GM19468 (cell line): ENCODE results near the gene TRMT112.

Experiments used
- ATAC-seq: cut with Tn5 transposase; IDR thresholded peaks from one replicate; pipeline ENCODE4 v1.9.1; 2021; ENCODE audit warnings: mild to moderate bottlenecking, moderate library complexity, moderate number of reproducible peaks; ENCODE audit not compliant: unreplicated experiment; ENCODE audit errors: extremely low read depth

TRMT112 gene

DNA sequence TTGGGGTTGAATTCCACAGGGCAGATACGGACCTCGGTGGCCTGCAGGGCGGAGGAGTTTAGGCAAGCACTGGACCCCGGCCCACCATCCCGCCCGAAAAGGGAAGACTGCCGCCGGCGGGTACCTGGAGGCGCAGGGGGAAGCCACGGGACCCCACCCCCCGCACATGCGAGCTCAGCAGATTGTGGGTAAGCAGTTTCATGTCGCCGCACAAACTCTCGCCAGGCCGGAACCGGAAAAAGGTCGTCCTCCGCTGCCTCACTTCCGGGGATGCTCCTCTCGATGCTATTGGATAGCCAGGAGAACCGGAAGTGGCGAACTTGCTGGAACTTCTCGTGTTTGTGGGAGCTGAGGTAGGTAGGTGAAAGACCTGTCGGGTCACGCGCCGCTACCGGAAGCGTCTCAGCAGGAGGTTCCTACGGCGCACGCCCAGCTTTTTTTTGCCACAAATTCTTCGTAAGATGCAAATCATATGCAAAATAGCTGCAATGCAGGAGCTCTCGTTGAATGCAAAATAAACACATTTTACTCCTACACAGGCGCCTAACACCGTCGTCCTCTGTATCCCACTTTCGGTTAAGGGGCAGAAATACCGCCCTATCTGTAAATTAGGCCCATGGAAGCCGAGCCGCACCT lies at the start of gene TRMT112:
Gene TRMT112 (minus strand): TSS at position 235 of the 636 bp plus-strand sequence. CDS start 33 bp downstream, at position 202.
- peak; percentile 29 for ATAC-seq

DNA sequence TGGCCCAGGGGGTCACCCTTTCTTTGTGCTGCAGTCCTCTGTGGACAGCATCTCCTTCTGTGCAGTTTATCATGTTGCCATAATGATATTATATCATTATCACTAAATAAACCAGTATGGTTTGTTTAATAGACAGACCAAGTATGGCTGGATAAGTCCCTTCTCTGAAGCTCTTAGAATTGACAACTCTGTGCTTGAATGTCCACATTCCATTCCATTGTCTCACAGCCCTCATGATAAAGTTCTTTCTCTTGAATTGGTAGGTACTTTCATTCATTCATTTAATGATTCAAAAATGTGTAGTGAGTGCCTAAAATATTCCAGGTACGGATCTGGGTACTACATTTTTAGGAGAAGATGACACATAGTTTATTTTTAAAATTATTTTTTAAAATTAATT lies 49.4 kb upstream of the TRMT112 start:
- no peak for ATAC-seq

- ATAC-seq, result no peak
These were observed 47.6 kb upstream of the TRMT112 start for GRCh38 chr11:64364911-64365310.

DNA sequence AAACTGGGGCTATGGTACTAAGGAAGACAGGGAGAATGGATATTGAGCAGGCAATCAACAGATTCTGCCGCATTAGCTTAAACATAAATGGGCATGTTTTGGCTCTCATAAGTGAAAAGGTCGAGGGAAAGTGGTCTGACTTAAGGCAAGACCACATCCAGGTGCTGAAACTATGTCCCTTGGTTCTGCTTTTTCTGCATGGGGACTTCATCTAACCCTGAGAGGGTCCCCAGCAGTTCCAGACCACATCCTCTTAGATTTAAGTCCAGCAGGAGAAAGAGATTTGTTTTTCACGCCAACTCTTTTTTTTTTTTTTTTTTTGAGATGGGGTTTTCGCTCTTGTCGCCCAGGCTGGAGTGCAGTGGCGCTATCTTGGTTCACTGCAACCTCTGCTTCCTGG lies 47.1 kb upstream of the TRMT112 start:
- no peak for ATAC-seq

GRCh38 chr11:64362339-64362738 lies 45.0 kb upstream of the TRMT112 start:
- ATAC-seq, result no peak

GRCh38 chr11:64361659-64362058 lies 44.3 kb upstream of the TRMT112 start:
- no peak for ATAC-seq

- no peak for ATAC-seq
These were observed 43.1 kb upstream of the TRMT112 start for GRCh38 chr11:64360448-64360921.

DNA sequence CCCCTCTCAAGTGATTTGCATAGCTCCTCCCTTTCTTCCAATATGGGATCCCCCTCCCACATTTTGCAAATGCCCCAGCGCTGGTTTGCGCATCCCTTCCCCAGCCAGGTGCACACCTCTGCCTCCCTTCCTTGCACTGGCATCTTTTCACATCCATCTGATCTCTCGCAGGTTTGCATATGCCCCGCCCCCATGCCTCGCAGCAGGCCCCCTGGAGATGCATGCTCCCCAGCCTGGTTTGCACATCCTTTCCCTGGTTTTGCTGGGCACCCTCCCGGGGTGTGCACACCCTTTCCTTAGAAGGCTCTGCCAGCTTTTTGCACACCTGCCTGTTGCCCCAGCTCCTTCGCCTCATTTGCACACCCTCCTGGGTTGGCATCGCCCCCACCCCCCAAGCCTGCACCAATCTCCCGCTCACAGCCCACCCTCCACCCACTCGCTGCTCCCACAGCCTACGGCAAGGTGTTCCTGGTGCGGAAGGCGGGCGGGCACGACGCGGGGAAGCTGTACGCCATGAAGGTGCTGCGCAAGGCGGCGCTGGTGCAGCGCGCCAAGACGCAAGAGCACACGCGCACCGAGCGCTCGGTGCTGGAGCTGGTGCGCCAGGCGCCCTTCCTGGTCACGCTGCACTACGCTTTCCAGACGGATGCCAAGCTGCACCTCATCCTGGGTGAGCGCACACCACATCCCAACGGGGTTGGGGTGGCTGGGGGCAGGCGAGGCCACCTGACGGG lies 42.5 kb upstream of the TRMT112 start:
- ATAC-seq, result no peak

DNA sequence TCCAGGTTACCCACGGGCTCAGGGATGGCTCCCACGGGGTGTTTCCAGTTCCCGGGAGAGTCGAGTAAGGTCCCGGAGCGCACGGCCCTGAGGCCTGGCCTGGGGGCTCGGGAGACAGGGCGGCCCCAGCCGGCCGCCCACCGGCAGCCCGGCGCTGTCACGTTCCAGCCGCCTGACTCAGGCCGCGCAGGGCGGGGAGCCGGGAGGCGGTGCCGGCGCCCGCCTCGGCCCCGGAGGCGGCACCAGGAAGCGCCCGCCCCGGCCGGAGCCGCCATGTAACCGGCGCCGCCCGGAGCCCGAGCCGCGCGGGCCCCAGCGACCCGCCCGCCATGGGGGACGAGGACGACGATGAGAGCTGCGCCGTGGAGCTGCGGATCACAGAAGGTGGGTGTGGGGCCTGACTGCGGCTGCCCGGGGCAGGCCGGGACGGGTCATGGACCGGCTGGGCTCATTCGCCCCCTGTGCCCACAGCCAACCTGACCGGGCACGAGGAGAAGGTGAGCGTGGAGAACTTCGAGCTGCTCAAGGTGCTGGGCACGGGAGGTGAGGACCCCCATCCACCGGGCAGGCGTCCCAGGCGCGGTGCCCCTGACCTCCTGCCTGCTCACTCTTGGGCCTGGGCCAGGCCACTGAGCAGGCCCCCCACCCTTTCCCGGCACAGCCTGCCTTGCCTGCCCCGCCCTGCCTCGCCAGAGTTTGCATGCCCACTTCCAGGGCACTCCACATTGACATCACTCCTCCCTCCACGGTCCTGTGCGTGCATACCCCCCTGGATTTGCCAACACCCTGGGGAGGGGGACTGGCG lies 41.8 kb upstream of the TRMT112 start, which contains the start of gene RPS6KA4:
Gene RPS6KA4 (plus strand): TSS at position 256 of the 805 bp plus-strand sequence. CDS start 74 bp downstream, at position 330.
- no peak for ATAC-seq

DNA sequence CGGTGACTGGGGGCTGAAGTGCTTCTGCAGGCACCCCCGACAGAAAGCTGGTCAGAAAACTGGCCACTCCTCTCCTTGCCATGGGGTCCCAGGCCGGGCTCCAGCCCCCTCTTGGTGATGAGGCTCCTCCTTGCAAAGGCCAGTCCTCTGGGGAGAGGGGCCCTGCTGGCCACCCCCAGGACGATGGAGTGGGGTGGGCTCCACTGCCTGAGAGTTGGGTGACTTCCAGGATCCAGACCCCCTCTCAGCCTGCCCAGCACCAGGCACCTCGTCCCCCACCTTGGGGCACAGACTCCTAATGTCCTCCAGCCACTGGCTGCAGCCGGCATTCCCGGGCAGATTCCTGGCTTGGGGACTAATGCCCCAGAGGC lies 41.2 kb upstream of the TRMT112 start:
- ATAC-seq, result no peak

GRCh38 chr11:64357904-64358535 lies 40.7 kb upstream of the TRMT112 start:
- ATAC-seq, result no peak

- no peak for ATAC-seq
These were observed 40.1 kb upstream of the TRMT112 start for GRCh38 chr11:64357446-64357845.

DNA sequence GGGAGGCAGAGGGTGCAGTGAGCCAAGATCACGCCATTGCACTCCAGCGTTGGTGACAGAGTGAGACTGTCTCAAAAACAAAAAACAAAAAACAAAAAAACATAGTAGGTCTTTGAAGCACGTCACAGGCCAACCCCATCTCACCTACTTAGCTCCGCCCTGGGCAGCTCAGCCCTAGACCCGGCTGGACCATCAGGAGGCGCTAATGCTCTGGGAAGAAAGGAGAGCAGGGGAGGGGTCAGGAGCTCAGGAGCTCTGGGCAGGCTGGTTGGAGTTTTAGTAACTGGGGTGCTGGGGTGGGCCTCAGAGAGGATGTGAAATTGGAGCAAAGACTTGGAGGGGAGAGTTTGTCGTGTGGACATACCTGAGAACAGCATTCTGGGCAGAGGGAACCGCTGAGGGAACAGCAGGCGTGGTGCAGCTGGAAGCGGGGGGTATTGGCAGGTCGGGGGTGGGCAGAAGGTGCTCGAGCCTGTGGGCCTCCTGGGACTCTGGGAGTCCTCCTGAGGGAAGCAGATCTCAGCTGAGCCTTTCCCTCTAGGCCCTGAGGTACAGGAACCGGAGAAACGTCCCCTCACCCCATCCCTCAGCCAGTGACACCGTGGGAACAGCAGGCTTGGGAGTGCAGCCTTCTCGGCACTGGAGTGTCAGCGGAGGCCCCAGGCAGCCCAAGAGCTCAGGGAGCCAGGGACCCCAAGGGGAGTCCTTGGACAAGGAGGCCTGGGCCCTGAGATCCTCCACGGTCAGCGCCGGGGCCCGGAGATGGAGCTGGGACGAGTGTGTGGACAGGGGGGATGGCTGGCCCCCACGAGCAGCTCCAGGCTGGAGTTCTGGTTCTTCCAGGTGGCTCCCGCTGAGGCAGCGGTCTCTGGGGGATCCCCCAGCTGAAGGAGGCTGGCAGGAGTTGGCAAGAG lies 39.4 kb upstream of the TRMT112 start:
- ATAC-seq, result no peak

DNA sequence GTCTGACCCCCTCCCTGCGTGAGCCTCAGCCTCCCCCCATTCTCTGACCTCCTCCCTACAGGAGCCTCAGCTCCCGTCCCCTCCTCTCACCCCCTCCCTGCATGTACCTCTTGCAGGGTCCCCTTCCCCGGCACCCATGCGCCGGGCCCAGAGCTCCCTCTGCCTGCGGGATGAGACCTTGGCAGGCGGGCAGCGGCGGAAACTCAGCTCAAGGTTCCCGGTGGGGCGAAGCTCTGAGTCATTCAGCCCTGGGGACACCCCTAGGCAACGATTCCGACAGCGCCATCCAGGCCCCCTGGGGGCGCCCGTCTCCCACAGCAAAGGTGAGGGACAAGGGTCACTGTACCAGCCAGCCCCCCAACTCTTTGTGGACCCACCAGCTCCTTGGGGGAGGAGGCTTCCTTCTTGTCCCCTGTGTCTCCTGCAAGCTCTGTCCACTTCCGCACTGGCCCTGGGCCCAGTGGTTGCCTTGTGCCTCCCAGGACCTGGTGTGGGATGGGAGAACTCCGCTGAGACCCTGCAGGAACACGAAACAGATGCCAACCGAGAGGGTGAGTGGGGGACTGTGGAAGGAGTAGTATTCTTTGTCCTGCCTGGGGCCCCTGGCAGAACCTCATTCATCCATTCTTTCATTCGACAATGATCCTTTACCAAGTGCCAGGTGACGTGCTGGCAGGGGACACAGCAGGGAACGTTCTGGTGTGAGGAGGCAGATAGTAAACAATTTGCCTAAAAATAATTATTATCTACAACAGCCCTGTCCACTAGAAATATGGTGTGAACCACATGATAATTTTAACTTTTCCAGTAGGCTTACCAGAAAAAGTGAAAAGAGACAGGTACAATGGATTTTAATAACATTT lies 38.0 kb upstream of the TRMT112 start:
- ATAC-seq, result no peak

DNA sequence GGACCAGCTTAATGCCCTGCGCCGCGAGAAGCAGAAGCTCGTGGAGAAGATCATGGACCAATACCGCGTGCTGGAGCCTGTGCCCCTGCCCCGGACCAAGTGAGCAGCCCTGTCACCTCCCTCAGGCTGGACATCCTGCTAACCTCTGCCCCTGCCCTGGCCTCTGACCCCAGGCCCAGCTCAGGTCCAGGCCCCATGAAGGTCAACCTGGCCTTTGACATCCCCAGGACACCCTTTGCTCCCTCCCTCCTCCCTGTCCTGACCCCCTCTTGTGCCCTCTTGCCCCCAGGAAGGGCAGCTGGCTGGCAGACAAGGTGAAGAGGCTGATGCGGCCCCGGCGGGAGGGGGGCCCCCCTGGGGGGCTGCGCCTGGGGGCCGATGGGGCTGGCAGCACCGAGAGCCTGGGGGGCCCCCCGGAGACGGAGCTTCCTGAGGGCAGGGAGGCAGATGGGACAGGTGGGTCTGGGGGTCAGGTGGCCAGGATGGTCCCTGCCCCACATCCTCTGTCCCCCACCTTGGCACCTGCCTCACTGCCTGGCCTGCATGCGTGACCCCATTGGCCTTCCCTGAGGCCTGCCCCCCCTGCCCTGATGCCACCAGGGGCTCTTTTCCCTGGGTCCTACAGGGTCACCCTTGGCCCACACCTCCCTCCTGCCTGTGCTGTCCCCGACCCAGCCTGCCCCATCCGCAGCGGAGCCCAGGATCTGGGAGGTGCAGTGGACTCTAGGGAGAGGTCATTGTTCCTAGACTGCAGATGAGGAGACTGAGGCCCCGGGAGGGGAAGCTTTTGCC lies 36.6 kb upstream of the TRMT112 start:
- no peak for ATAC-seq

DNA sequence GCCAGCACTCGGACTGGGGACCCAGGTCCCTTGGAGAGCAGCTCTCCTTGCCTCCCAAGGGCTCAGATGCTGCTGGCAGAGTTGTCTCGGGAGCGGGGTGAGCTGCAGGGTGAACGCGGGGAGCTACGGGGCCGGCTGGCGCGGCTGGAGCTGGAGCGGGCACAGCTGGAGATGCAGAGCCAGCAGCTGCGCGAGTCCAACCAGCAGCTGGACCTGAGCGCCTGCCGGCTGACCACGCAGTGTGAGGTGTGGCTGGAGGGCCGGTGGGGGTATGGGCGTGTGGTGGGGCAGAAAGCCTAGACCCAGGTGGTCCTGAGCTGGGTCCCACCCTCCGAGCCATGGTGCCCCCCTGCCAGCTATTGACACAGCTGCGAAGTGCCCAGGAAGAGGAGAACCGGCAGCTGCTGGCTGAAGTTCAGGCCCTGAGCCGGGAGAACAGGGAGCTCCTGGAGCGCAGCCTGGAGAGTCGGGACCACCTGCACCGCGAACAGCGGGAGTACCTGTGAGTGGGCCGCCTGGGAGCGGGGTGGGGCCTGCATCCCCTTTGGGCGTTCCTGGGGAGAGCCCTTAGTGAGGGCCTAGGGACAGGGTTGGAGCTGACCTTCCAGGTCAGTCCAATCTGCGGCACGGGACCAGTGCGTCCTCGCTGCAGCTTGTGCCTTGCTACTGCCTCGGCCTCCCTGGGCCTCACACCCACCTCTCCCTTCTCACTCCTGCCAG lies 35.8 kb upstream of the TRMT112 start:
- ATAC-seq, result no peak
